ENCODE results near the gene TMIGD2. TPM values are rescaled to one million over a fixed set of nuclear protein-coding genes. Genes with fewer than 3 reads are reported as not detected.

TMIGD2 gene
- total RNA-seq, 4 donors from 2014 or later: not detected

GRCh38 chr19:4322942-4323665, 20.9 kb upstream of the TMIGD2 start:
- H3K9me3 ChIP-seq: no peaks in the 10 kb centered on the region
- H3K27ac ChIP-seq: no peak overlapping the region
- H3K4me1 ChIP-seq: peaks cover 11% of the 10 kb centered on the region
- H3K4me3 ChIP-seq: no peak overlapping the region
- WGBS: 72% methylated on average over 14 of the region's 37 CpGs
- peaks cover 3% of the 10 kb centered on the region for H3K36me3 ChIP-seq
- H3K27me3 ChIP-seq: no peaks in the 10 kb centered on the region
- no peak for TF ChIP-seq POLR2A (IDR thresholded peaks at IDR 0.05)
- TF ChIP-seq EP300 (IDR thresholded peaks at IDR 0.05): no peak
- TF ChIP-seq POLR2AphosphoS5 (IDR thresholded peaks at IDR 0.05): no peak
- TF ChIP-seq CTCF (IDR thresholded peaks at IDR 0.05): no peak
- DNase-seq (ENCODE audit: low spot score in 2 of 2): no peak

DNA sequence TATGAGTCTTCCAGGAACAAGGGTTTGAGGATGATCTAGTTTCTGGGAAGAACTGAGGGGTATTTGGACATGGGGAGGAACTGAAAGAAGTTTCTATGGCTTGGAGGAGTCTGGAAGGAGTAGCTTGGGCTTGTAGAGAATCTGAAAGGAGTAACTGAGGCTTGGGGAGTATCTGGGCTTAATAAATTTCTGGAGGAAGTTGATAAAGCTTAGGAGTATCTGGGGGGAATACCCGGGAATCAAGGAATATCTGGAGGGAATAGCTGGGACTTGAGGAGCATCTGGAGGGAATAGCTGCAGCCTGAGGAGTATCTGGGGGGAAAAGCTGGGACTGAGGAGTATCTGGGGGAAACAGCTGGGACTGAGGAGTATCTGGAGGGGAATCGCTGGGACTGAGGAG, 18.2 kb upstream of the TMIGD2 start:
- Histone ChIP-seq H3K27ac (no peak overlapping the region), H3K4me1 (no peaks in the 10 kb centered on the region), H3K9me3 (no peaks in the 10 kb centered on the region), H3K4me3 (no peak overlapping the region), H3K36me3 (no peaks in the 10 kb centered on the region), H3K27me3 (no peaks in the 10 kb centered on the region)
- 88% methylated on average over 2 of the region's 2 CpGs for WGBS
- no peak for TF ChIP-seq EP300 (IDR thresholded peaks at IDR 0.05)
- TF ChIP-seq CTCF (IDR thresholded peaks at IDR 0.05): no peak
- no peak for TF ChIP-seq POLR2AphosphoS5 (IDR thresholded peaks at IDR 0.05)
- TF ChIP-seq POLR2A (IDR thresholded peaks at IDR 0.05): no peak
- DNase-seq (ENCODE audit: low spot score in 2 of 2): no peak

GRCh38 chr19:4319067-4319718, 17.0 kb upstream of the TMIGD2 start:
- 90% methylated on average over 2 of the region's 2 CpGs for WGBS
- TF ChIP-seq CTCF (IDR thresholded peaks at IDR 0.05): no peak
- no peak for TF ChIP-seq EP300 (IDR thresholded peaks at IDR 0.05)
- no peak for TF ChIP-seq POLR2AphosphoS5 (IDR thresholded peaks at IDR 0.05)
- no peak for TF ChIP-seq POLR2A (IDR thresholded peaks at IDR 0.05)

DNA sequence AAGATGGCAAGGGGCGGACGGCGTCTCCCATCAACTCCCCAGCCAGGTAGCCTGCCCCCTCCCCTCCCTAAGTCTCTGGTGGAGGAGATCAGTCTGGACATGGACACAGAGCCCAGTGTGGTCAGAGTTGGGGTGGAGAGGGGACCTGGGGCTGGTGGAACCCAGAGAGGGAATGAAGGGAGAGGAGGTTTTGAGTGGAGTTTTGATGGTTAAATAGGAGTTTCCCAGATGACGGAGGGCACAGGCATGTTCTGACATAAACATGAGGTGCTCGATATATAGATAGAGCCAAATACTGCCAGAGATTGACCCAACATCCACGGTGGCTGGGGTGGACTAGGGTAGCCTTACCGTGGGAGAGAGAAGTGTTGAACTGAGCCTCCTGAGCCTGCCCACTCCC, 16.3 kb upstream of the TMIGD2 start:
- Histone ChIP-seq H3K4me3 (no peak overlapping the region), H3K36me3 (no peaks in the 10 kb centered on the region), H3K27ac (no peak overlapping the region), H3K4me1 (peaks cover 7% of the 10 kb centered on the region), H3K27me3 (no peaks in the 10 kb centered on the region), H3K9me3 (no peaks in the 10 kb centered on the region)
- TF ChIP-seq POLR2A (IDR thresholded peaks at IDR 0.05): no peak
- no peak for TF ChIP-seq EP300 (IDR thresholded peaks at IDR 0.05)
- no peak for TF ChIP-seq CTCF (IDR thresholded peaks at IDR 0.05)
- TF ChIP-seq POLR2AphosphoS5 (IDR thresholded peaks at IDR 0.05): no peak
- 90% methylated on average over 7 of the region's 7 CpGs for WGBS
- DNase-seq (ENCODE audit: low spot score in 2 of 2): no peak

More at GRCh38 chr19:4319067-4319718, 17.0 kb upstream of the TMIGD2 start:
- DNase-seq (ENCODE audit: low spot score in 2 of 2): no peak
- Histone ChIP-seq H3K36me3 (no peaks in the 10 kb centered on the region), H3K4me1 (peaks cover 5% of the 10 kb centered on the region), H3K4me3 (no peak overlapping the region), H3K9me3 (no peaks in the 10 kb centered on the region), H3K27ac (no peak overlapping the region), H3K27me3 (no peaks in the 10 kb centered on the region)

GRCh38 chr19:4316956-4317355, 14.8 kb upstream of the TMIGD2 start:
- H3K36me3 ChIP-seq: no peaks in the 10 kb centered on the region
- H3K27me3 ChIP-seq: no peaks in the 10 kb centered on the region
- no peak for DNase-seq (ENCODE audit: low spot score in 2 of 2)
- 85% methylated on average over 7 of the region's 9 CpGs for WGBS
- H3K4me3 ChIP-seq: no peak overlapping the region
- H3K27ac ChIP-seq: no peak overlapping the region
- TF ChIP-seq CTCF (IDR thresholded peaks at IDR 0.05): no peak
- no peak for TF ChIP-seq EP300 (IDR thresholded peaks at IDR 0.05)
- TF ChIP-seq POLR2AphosphoS5 (IDR thresholded peaks at IDR 0.05): no peak
- TF ChIP-seq POLR2A (IDR thresholded peaks at IDR 0.05): no peak
- H3K4me1 ChIP-seq: peaks cover 7% of the 10 kb centered on the region
- H3K9me3 ChIP-seq: no peaks in the 10 kb centered on the region

Data from suprapubic skin (tissue), 4 donors.